ENCODE data around the gene GRK3.
"Not testable (repeated sequence)": the region's sequence is repeated elsewhere in the genome, so short reads cannot be mapped to it uniquely, and the experiment has no call there.

The GRK3 gene

DNA sequence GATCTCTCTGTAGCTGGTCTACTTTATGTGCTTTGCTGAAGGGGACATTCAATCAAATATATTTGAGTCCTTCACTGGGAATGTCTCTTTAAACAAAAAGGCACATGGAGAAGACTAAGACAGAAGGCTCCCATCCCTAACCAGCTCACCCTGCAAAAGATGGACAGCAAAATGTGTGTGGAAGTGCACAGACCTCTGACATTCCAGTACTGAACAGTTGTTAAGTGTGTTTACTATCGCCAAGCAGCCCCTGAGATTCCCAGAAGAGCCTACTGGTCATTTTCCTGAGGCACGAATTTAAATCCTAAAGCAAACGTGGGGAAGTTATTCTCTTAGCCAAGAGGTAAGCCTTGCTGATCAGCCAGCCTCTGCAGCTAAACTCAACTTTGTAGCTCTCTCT, 50.3 kb downstream of the GRK3 start:
- not testable (repeated sequence) for H3K27ac ChIP-seq, H3K4me3 ChIP-seq

DNA sequence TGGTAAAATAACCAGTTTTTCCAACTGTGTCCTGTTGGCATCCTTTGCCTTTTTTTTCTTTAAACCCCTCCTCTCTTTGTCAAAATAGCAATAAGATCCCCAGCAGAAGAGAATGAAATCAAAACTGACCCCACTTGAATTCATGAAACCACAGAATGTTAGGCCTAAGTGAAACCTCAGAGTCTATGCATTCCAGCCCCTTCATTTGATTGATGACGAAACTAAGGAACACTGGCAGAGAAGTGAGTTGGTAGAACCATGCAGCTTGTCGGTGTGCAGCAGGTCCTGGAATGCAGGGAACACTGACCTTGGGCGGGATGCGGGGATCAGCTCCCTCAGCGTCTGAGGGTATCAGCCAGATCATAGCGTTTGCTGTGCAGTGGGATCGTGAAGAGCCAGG, 57.5 kb downstream of the GRK3 start:
- no peak overlapping the region for H3K4me3 ChIP-seq
- no peak overlapping the region for H3K27ac ChIP-seq

DNA sequence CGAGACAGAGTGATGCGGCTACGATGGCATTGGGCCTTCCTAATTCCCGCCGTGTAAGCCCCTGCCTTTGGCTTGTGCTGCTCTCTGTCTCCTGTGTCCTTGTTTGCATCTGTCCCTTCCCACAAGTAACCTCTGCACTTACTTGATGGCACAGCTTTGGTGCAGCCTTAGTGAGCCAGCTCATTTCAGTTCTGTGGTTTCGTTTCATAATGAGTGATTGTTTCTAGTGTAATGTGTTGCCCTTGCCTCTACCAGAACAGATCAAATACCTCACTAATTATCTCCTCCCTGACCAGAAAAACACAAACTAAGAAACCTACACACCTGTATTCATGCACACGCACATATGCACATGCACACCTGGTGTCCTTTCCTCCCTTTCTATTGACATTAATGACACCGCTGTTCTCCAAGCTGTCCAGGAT, 58.8 kb downstream of the GRK3 start:
- no peak overlapping the region for H3K27ac ChIP-seq

DNA sequence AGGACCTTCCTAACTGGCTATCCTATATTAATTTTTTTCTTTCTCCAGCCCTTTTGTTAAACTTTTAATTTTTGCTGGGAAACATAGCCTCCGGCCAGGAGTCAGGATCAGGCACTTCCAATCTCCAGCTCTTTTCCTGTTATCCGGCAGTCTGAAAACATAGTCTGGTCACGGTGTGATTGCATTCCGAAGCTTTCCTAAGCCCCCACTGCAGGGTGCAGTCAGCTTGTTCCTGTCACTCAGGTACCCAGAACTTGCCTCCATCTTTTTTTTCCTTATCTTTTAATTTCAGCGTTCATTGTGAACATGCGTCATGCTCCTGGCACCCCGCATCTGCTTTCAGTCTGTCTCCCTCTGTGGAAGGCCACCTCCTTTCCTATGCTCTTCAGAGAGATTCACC, 59.4 kb downstream of the GRK3 start:
- H3K4me3 ChIP-seq, result no peak overlapping the region

More for the DNA sequence above, 58.8 kb downstream of the GRK3 start:
- no peak overlapping the region for H3K4me3 ChIP-seq

DNA sequence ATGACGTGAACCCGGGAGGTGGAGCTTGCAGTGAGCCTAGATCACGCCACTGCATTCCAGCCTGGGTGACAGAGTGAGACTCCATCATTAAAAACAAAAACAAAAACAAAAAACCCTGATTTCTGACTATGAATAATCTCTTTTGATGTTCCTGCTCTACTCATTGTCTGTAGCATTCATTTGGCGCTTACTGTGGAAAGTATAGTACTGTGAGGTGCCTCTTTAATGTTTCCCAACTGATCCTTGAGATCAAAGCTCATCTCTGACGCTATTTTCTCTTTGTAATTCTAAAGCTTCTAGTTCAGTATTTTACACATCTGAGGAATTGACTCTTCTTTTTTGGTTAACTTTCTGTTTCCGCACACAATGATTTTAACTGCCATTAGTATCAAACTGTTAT, 60.0 kb downstream of the GRK3 start:
- Histone ChIP-seq H3K4me3 (no peak overlapping the region), H3K27ac (no peak overlapping the region)

More for the DNA sequence above, 59.4 kb downstream of the GRK3 start:
- no peak overlapping the region for H3K27ac ChIP-seq

DNA sequence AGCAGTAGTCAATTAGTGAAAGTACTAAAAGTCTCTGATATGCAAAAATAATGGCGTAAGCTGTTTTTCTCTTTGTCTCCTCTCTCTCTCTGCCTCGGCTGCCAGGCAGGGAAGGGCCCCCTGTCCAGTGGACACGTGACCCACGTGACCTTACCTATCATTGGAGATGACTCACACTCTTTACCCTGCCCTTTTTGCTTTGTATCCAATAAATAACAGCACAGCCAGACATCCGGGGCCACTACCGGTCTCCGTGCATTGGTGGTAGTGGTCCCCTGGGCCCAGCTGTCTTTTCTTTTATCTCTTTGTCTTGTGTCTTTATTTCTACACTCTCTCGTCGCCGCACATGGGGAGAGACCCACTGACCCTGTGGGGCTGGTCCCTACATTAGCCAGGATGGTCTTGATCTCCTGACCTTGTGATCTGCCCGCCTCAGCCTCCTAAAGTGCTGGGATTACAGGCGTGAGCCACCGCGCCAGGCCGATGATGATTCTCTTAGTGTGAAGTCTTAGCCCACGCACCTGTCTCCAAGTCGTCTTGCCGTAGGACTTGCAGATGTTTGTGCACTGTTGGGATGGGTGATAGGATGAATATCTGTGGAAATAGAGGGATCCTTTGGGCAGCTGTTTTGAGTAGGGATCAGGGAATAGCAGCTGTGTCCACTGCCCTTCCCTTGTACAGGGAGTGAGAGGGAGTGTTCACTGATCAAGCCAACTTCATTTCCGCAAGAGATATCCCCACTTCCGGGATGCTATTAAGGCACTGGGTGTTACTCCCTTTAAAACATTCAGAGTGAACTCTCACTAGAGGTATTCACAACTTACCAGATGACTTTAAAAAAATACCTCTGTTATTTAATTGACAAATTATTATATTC, 61.5 kb downstream of the GRK3 start:
- H3K27ac ChIP-seq, result peak overlapping the region in 4 of 21 experiments; percentile 14 to 37 (median 32)
- not testable (repeated sequence) for H3K4me3 ChIP-seq

DNA sequence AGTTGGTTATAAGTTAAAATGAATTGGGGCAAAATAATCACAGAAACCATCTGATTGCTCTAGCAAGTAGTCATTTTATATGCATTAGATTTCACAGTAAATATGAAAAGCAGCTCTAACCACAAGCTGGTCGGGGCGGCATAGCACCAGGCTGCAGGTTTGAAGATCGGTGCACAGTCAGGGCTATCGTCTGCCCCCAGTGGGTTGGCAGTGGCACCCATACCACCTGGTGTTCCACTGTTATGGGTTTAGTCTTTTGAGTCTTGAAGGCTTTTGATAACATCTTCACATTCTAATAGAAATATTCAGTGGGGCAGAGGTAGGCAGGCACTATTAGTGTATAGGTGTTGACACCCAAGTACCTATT, 62.1 kb downstream of the GRK3 start:
- H3K27ac ChIP-seq, result peak overlapping the region in 5 of 21 experiments; percentile 30 to 50 (median 34)

DNA sequence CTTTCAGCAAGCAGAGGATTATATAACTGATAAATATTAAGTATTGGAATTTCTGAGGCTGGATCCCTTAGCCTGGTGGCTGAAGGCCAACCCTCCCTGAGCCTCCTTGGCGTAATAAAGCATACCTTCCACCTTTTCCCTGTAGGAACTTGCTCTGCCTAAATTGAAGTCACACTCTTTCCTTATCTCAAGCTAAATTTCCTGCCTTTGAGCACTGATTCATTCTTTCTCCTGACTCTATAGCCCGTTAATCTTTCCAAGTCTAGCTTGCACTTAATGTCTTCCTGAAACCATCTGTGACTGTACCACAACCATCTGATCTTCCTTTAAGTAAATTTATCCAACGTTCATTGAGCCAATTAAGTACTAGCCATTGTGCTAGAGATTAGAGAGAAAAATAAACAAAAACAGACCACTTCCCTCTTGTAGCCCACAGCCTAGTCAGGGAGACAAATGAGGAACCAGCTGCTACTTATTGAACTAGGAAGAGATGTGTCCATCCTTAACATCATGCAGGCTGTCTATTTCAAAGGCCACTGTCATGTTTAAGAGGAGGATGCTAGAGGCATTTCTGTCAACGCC, 62.9 kb downstream of the GRK3 start:
- Histone ChIP-seq H3K27ac (peak overlapping the region in 7 of 21 experiments; percentile 13 to 50 (median 41)), H3K4me3 (no peak overlapping the region)

More for the DNA sequence above, 62.1 kb downstream of the GRK3 start:
- H3K4me3 ChIP-seq, result no peak overlapping the region

DNA sequence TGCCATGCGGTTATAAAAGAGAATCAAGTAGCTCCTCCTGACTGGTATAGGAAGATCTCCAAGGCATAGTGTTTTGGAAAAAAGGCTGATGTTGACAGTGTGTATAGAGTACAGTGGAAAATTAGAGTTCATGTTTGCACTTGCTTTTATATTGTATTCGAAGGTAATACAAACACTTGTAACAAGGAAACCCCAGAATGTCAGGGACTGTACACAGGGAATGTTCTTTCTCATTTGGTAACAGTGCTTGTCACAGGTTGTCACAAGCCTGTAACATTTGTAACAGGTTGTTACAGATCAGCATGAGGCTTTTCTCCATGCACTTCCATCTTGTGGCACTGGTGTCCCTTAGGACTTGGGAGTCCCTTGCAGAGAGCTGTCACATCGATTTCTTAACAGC, 64.0 kb downstream of the GRK3 start:
- Histone ChIP-seq H3K4me3 (no peak overlapping the region), H3K27ac (peak overlapping the region in 2 of 21 experiments; percentile 13 to 27)

DNA sequence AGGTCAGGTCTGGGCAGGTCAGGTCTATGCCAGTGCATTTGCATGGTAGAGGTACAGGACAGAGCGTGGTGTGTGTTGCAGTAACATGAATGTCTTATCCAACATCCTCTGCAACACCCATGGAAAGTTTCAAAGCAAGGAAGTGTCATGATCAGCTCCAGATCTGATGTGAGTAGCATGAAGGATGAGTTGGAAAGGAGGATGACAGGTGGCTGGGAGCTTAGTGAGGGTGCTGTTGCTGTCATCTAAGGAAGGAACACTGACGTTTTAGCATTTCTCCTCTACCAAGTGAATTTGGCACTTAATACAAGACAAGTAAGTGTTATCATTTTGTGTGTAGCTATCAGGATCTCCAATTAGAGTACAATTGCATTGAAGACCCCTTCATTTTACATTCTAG, 65.1 kb downstream of the GRK3 start:
- H3K27ac ChIP-seq, result no peak overlapping the region
- no peak overlapping the region for H3K4me3 ChIP-seq

DNA sequence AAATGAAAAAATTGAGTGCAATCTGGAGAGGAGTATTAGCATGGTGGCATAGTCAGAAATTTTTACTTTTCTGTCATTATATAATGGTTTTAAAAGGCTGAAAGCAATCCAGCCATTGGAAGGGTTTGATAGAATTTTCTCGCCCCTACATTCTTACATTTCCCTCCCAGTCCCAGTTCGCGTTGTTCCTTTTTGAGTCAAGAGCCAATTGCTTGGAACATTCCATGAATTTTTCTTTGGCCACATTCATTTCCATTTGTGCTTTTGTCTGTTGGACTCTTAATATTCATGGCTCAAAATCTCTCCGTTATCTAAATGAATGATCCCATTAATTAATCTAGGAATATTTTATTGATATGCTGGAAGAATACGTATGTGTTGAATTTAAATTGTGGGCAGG, 66.0 kb downstream of the GRK3 start:
- H3K4me3 ChIP-seq, result no peak overlapping the region
- peak overlapping the region in 1 of 21 experiments; percentile 23 for H3K27ac ChIP-seq

DNA sequence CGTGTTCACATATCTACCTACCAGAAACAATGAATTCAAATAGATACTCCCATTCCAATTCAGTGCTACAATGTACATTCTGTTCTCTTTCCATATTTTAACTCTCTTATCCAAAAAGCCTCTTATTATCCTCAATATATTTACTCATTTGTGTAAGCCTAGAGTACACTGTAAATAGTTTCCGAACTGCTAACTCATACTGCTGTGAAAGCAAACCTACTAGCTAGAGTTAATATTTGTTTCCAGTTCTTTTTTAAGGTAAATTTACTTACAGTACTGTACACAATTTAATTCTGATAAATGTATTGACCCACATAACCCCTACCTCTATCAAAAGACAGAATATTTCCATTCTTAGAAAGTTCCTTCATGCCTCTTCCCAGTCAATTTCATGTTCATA, 71.8 kb downstream of the GRK3 start:
- Histone ChIP-seq H3K4me3 (no peak overlapping the region), H3K27ac (no peak overlapping the region)

DNA sequence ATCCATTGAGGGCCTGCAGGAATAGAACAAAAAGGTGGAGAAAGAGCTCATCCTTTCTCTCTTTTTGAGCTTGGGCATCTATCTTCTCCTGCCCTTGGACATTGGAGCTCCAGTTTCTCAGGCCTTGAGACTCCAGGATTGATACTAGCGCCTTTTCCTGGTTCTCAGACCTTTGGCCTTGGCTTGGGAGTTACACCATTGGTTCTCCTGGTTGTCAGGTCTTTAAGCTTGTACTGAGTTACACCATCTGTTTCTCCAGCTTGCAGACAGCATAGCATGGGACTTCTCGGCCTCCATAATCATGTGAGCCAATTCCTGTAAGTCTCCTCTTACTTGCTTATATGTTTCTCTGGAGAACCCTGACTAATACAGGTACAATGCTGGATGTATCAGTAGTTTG, 72.6 kb downstream of the GRK3 start:
- Histone ChIP-seq H3K4me3 (no peak overlapping the region), H3K27ac (no peak overlapping the region)

DNA sequence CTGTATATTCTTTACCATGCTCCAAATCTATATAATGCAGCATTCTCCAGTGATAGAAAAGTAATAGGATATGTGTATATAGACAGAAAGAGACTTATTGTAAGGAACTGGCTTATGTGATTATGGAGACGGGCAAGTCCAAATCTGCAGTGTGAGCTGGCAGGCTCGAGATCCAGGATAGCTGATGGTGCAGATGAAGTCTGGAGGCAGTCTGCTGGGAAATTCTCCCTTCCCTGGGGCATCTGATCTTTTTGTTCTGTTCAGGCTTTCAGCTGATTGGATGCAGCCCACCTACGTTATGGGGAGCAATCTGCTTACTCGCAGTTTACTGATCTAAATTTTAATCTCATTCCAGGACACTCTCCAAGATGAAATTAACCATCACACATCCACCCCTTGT, 73.2 kb downstream of the GRK3 start:
- H3K4me3 ChIP-seq, result no peak overlapping the region
- H3K27ac ChIP-seq, result no peak overlapping the region

DNA sequence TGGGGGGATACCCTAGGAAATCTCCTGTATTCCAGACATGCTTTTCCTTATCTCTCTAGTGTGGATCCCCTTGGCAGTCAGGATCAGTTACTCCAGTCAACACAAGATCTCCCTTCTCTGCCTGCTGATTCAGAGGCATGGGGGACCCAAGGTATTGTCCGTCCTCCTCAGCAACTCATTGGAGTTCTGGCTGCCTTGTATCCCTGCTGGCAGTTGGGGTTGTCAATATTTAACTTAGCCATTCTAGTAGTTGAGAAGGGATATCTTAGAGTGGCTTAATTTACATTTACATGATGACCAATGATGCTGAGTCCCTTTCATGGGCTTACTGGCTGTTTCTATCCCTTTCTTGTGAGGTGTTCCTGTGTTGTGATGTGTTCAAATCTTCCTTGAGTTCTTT, 74.2 kb downstream of the GRK3 start:
- Histone ChIP-seq H3K27ac (peak overlapping the region in 2 of 21 experiments; percentile 7 to 27), H3K4me3 (no peak overlapping the region)

DNA sequence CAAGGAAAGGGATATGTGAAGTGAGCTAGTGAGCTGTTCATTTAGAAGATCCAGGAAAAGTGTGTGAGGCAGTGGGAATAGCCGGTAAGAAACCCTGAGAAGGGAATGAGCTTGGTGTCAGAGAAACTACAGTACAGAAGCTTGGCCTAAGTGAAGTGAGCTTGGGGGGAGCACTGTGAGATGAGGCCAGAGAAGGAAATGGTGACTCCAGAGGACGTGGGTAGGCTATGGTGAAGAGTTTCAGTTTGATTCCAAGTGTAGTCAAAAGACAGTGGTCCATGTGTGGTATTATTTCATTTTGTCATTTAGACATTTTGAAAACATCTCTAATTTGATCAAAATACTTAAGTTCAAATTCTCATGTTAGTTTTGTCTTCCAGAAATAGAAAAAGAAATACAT, 77.2 kb downstream of the GRK3 start:
- Histone ChIP-seq H3K4me3 (no peak overlapping the region), H3K27ac (no peak overlapping the region)

DNA sequence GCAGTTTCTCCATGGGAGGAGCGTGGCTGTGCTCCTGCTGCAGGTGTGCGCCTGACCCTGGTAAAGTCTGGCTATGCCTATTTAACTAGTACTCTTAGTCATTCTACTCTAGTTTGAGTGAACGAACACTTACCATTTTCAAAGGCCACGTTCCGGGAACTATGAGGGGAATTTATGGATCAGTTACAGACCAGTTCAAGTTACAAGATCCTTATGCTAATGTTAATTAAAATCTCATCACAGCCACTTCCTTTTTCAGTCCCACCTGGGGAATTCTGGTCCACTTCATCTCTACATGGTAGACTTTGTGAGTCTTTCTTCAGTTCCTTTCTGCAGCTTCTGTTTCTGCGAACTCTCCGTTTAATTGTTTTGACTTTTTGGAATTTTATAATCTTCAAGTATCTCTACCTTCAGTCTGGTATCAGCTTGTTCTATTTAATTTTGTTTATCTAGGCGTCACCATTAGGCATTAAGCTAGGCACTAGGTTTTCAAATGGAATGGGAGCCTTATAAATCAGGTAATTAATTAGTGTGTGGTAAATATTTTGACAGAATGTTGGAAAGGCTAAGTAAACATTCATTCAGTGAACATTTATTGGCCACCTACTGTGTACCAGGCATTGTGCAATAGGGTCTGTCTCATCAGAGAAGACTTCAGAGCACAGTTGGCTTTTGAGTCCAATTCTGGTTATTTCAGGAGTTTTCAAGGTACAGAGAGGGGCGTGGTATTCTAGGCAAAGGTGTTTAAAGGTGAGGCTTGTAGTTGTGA, 78.9 kb downstream of the GRK3 start:
- Histone ChIP-seq H3K27ac (peak overlapping the region in 1 of 21 experiments; percentile 33), H3K4me3 (no peak overlapping the region)

DNA sequence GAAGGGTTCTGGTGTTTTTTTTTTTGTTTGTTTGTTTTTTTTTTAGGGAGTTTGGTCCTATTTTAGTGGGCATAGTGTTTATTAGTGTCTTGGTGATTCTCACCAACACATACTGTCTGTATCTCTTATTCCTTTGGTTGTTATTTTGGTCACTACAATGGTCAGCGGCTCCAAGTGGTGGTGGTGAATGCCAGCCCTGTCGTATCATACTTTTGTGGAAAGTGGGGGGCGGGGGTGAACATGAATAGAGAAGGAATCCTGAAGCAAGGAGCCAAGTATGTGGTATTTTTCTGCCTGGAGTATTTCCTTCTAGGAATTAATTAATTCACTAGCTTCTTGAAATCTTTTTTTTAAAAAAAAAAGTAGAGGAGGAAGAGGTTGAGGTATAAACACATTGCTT, 79.6 kb downstream of the GRK3 start:
- H3K4me3 ChIP-seq, result no peak overlapping the region
- H3K27ac ChIP-seq, result peak overlapping the region in 1 of 21 experiments; percentile 33

DNA sequence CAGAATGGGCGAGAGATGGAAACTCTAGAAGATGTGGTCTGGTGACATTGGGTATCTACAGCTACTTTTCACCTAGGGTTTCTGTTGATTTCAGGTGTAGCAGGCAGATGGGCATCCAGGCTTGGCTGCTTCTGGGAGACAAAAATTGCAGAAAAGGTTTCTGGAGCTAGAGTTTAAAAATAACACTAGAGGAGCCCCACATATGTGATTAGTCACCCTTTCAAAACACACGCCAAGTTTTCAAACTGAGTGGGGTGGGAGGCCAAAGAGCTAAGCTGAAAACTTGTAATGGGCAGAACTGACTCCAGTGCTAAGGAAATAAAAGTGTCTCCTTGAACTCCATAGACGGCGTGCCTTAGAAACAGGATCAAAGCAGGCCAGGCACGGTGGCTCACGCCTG, 80.8 kb downstream of the GRK3 start:
- H3K4me3 ChIP-seq, result no peak overlapping the region
- no peak overlapping the region for H3K27ac ChIP-seq

DNA sequence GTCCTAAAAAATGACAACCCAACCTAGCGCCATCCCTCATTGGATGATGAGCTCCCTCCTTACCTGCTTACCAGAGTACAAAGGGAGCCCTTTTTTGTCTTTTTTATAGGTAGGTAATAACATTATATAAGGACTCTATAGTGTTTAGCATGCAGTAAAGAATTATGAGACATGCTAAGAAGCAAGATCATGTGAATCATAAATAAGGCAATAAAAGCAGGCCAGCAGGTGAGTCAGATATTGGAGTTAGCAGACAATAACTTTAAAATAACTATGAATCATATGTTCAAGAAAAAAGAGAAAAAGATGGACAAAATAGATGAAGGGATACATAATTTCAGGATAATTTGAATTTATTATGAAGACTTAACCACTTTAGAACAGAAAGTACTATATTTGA, 81.5 kb downstream of the GRK3 start:
- H3K4me3 ChIP-seq, result no peak overlapping the region
- H3K27ac ChIP-seq, result no peak overlapping the region

DNA sequence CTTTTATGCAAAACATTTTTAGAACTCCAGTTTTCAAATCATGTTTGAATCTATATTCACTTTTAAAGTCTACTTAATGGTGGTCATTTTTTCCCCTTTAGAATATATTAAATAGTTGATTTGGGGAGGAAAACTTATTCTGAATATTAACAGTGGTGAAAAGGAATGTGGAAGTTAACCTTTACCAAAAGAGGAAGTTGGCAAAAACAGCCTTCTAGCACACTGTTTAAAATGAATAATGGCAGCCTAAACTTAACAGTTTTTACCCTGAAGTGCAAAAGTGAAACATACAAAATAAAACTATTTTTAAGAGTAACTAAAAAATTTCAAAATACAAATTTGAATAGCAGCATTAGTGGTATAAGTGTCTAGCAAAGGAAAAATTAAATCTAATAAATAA, 86.4 kb downstream of the GRK3 start:
- Histone ChIP-seq H3K27ac (peak overlapping the region in 2 of 21 experiments; percentile 21 to 59), H3K4me3 (no peak overlapping the region)
